Endothelial cell of umbilical vein (primary cell): ENCODE results near the gene FLT1. TPM values are rescaled to one million over a fixed set of nuclear protein-coding genes. Genes with fewer than 3 reads are reported as not detected.

Source experiments
- BruUV-seq: library from RNA; stranded (reverse); fragments of 400-500 nt; replicated peaks from 2 replicates; lab custom pipeline; 2021; lab: Mats Ljungman, UMichigan
- CTCF ChIA-PET: fragments of 300-600, 350-600 bp; sonication (Branson Sonifier 250); formaldehyde crosslinking; loops from one replicate; lab custom pipeline; 2021; ENCODE audit warnings: antibody characterized with exemption, inconsistent platforms; lab: Charles Lee
- POLR2A ChIA-PET: fragments of 300-600, 350-600 bp; sonication (Branson Sonifier 250); formaldehyde crosslinking; loops from one replicate; lab custom pipeline; 2021; ENCODE audit warnings: antibody characterized with exemption, inconsistent platforms; lab: Charles Lee
- DNase-seq: peaks from one replicate; pipeline ENCODE4 v3.0.0-alpha.2; 2011; ENCODE audit warnings: low read depth, low spot score
- FAIRE-seq: peaks from 2 replicates; lab custom pipeline; 2011; peaks lifted over from hg19 to GRCh38; lab: Jason Lieb, UNC
- H2AFZ ChIP-seq: 2 replicates; pipeline ENCODE4 v1.6.0; 2012; ENCODE audit warnings: low read depth, low read length, control low read depth, inconsistent platforms
- H3K27ac ChIP-seq: 2 replicates; pipeline ENCODE4 v1.5.1; 2011; ENCODE audit warnings: low read depth, mild to moderate bottlenecking, control low read depth, low read length, moderate library complexity; ENCODE audit not compliant: insufficient read depth
- H3K27me3 ChIP-seq, 2 experiments: 2 replicates each; pipeline versions ENCODE4 v1.6.0 to v1.6.1; 2011; ENCODE audit warnings: low read length in 2 of 2, mixed read lengths in 1 of 2; ENCODE audit not compliant: control insufficient read depth in 2 of 2, insufficient read depth in 2 of 2
- H3K36me3 ChIP-seq, 2 experiments: 2 replicates in 1 of 2; 3 replicates in 1 of 2; pipeline ENCODE4 v1.5.1; 2011; ENCODE audit warnings: low read length in 2 of 2, mild to moderate bottlenecking in 1 of 2, moderate library complexity in 1 of 2; ENCODE audit not compliant: control insufficient read depth in 2 of 2, insufficient read depth in 2 of 2; ENCODE audit errors: extremely low read depth in 1 of 2
- H3K4me1 ChIP-seq: 3 replicates; pipeline ENCODE4 v1.5.1; 2011; ENCODE audit warnings: mild to moderate bottlenecking, low read length; ENCODE audit not compliant: control insufficient read depth, insufficient read depth; ENCODE audit errors: extremely low read depth
- H3K4me2 ChIP-seq: 2 replicates; pipeline ENCODE4 v1.6.1; 2011; ENCODE audit warnings: low read length, control low read depth, mixed read lengths; ENCODE audit not compliant: insufficient read depth
- H3K4me3 ChIP-seq, 3 experiments: fragments of 200-600 bp in 1 of 3; sonication (generic), shearing (Covaris generic) in 1 of 3; replicated peaks in 1 of 3; 2 replicates each; pipeline ENCODE4 v1.5.1; 2011 to 2016; ENCODE audit warnings: control low read depth in 3 of 3, low read length in 3 of 3, mild to moderate bottlenecking in 2 of 3, inconsistent platforms in 1 of 3, low read depth in 1 of 3, moderate library complexity in 1 of 3; ENCODE audit not compliant: insufficient read depth in 1 of 3
- H3K79me2 ChIP-seq: 2 replicates; pipeline ENCODE4 v1.6.0; 2012; ENCODE audit warnings: low read length, inconsistent platforms; ENCODE audit not compliant: control insufficient read depth, insufficient read depth
- H3K9ac ChIP-seq: replicated peaks from 2 replicates; pipeline ENCODE3; 2011; ENCODE audit warnings: low read length, control low read depth; ENCODE audit not compliant: insufficient read depth; ENCODE audit errors: extremely low read depth
- H3K9me1 ChIP-seq: replicated peaks from 3 replicates; pipeline ENCODE4 v1.6.0; 2011; ENCODE audit warnings: mild to moderate bottlenecking, low read length; ENCODE audit not compliant: control insufficient read depth, insufficient read depth; ENCODE audit errors: extremely low read depth
- H3K9me3 ChIP-seq: replicated peaks from 2 replicates; pipeline ENCODE4 v1.5.1; 2012; ENCODE audit warnings: low read length, inconsistent platforms; ENCODE audit not compliant: control insufficient read depth, insufficient read depth
- H4K20me1 ChIP-seq: replicated peaks from 2 replicates; pipeline ENCODE3; 2011; ENCODE audit warnings: mild to moderate bottlenecking, low read length; ENCODE audit not compliant: control insufficient read depth, insufficient read depth; ENCODE audit errors: extremely low read depth
- CTCF ChIP-seq, 2 donors: IDR thresholded peaks; 1 replicate in 1 of 2; 2 replicates in 1 of 2; pipeline ENCODE4 v1.5.1; 2011; ENCODE audit warnings: low read length in 2 of 2, mild to moderate bottlenecking in 2 of 2, moderate library complexity in 2 of 2, control low read depth in 1 of 2, inconsistent platforms in 1 of 2, low read depth in 1 of 2; ENCODE audit not compliant: insufficient read depth in 1 of 2; ENCODE audit errors: extremely low read depth in 1 of 2
- EZH2 ChIP-seq: IDR thresholded peaks from 2 replicates; pipeline ENCODE4 v1.6.1; 2012; ENCODE audit warnings: borderline replicate concordance, low read depth, mild to moderate bottlenecking, moderate library complexity, low read length, inconsistent platforms; ENCODE audit not compliant: severe bottlenecking
- FOS ChIP-seq: IDR thresholded peaks from 2 replicates; pipeline ENCODE4 v1.6.1; 2011; ENCODE audit warnings: mild to moderate bottlenecking, low read length, moderate library complexity, borderline replicate concordance; ENCODE audit not compliant: insufficient read depth
- JUN ChIP-seq: IDR thresholded peaks from 2 replicates; pipeline ENCODE4 v1.6.1; 2011; ENCODE audit warnings: borderline replicate concordance, low read depth; ENCODE audit not compliant: insufficient read length, insufficient read depth
- POLR2A ChIP-seq: IDR thresholded peaks from 2 replicates; pipeline ENCODE4 v1.6.1; 2012; ENCODE audit warnings: low read depth, mild to moderate bottlenecking, control low read depth, low read length
- dilution Hi-C: fragments of 300-500 bp; cut with MboI; formaldehyde crosslinking; loops from one replicate; pipeline ENCODE4 v1.15.0; 2019; ENCODE audit warnings: low sequenced_read_pairs; ENCODE audit not compliant: extremely low pct_ligation_motif_present
- intact Hi-C: fragments of 100-400 bp; cut with micrococcal nuclease; formaldehyde crosslinking; loops from one replicate; pipeline ENCODE4 v1.10.0; 2022
- polyA plus RNA-seq, 4 experiments: library from polyadenylated mRNA; depleted of rRNA in 3 of 4; stranded (reverse) in 3 of 4; unstranded in 1 of 4; fragments of >200 nt; gene quantifications; 2 replicates each; pipeline versions ENCODE4 v1.2.1 to v1.2.3, GENCODE V29; 2011 to 2012; ENCODE audit warnings: missing spikeins in 1 of 4
- total RNA-seq: library from RNA; stranded (reverse); gene quantifications from 2 replicates; pipeline ENCODE4 v1.2.3, GENCODE V29; 2021

The FLT1 gene
- total and polyA plus RNA-seq, 2 donors (not counting 3 experiments of a cell fraction or from before 2014, with no cell fraction given), result 16.0 to 104 TPM

GRCh38 chr13:28533441-28534166 lies 38.7 kb upstream of the FLT1 start:
- H3K27ac ChIP-seq, result no peak overlapping the region
- H3K4me3 ChIP-seq, result no peak overlapping the region
- H3K36me3 ChIP-seq, result no peaks in the 10 kb centered on the region
- no TSS peak for BruUV-seq
- ChIA-PET CTCF (interaction anchor here (0.8 to 1.8 kb wide), 7 partner anchors 28 to 263 kb away, joined by 3 to 8 read pairs (median 3); no protein-coding TSS in a partner anchor), POLR2A (no interaction called here)
- TF ChIP-seq CTCF (IDR thresholded peaks at IDR 0.05; ENCODE audit: extremely low read depth in 1 of 2, insufficient read depth in 1 of 2, low read depth in 1 of 2, low read length in 2 of 2) (no peak), EZH2 (no peak), JUN (no peak), POLR2A (no peak), FOS (no peak)
- no peak overlapping the region for H3K9ac ChIP-seq
- no peaks in the 10 kb centered on the region for H4K20me1 ChIP-seq
- FAIRE-seq (no peak), DNase-seq (no peak)
- H2AFZ ChIP-seq, result no peak overlapping the region
- no peak overlapping the region for H3K4me2 ChIP-seq
- peaks cover 14% of the 10 kb centered on the region for H3K4me1 ChIP-seq
- no peaks in the 10 kb centered on the region for H3K79me2 ChIP-seq
- no peaks in the 10 kb centered on the region for H3K9me3 ChIP-seq
- intact Hi-C loops (loop anchor here (2.0 to 5.0 kb wide), 2 partner anchors 66 to 205 kb away; no protein-coding TSS in a partner anchor), dilution Hi-C loops (no loop called here)
- H3K27me3 ChIP-seq, result no peaks in the 10 kb centered on the region
- no peaks in the 10 kb centered on the region for H3K9me1 ChIP-seq
